GM12801 (cell line): Measurements from ENCODE around the gene C6orf136.

Experiments
- TF ChIP-seq, protein P1 (sequence below): IDR thresholded peaks from one replicate; pipeline ENCODE4 v1.5.1; 2011; ENCODE audit warnings: control low read depth; ENCODE audit not compliant: insufficient read length; ENCODE audit errors: extremely low read depth

C6orf136 gene

GRCh38 chr6:30684386-30685156 lies 37.6 kb downstream of the C6orf136 start:
- TF ChIP-seq, protein P1, sequence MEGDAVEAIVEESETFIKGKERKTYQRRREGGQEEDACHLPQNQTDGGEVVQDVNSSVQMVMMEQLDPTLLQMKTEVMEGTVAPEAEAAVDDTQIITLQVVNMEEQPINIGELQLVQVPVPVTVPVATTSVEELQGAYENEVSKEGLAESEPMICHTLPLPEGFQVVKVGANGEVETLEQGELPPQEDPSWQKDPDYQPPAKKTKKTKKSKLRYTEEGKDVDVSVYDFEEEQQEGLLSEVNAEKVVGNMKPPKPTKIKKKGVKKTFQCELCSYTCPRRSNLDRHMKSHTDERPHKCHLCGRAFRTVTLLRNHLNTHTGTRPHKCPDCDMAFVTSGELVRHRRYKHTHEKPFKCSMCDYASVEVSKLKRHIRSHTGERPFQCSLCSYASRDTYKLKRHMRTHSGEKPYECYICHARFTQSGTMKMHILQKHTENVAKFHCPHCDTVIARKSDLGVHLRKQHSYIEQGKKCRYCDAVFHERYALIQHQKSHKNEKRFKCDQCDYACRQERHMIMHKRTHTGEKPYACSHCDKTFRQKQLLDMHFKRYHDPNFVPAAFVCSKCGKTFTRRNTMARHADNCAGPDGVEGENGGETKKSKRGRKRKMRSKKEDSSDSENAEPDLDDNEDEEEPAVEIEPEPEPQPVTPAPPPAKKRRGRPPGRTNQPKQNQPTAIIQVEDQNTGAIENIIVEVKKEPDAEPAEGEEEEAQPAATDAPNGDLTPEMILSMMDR: no peak

- TF ChIP-seq, protein P1: no peak
Measured at GRCh38 chr6:30685157-30686008, 38.5 kb downstream of the C6orf136 start.

- TF ChIP-seq, protein P1: no peak
Measured at GRCh38 chr6:30686009-30686907, 39.3 kb downstream of the C6orf136 start, which contains the start of gene PPP1R18. PPP1R18 (minus strand) TSS chr6:30686645; CDS start chr6:30686018, 627 bp downstream.

GRCh38 chr6:30686908-30687658 lies 40.1 kb downstream of the C6orf136 start:
- TF ChIP-seq, protein P1: no peak

DNA sequence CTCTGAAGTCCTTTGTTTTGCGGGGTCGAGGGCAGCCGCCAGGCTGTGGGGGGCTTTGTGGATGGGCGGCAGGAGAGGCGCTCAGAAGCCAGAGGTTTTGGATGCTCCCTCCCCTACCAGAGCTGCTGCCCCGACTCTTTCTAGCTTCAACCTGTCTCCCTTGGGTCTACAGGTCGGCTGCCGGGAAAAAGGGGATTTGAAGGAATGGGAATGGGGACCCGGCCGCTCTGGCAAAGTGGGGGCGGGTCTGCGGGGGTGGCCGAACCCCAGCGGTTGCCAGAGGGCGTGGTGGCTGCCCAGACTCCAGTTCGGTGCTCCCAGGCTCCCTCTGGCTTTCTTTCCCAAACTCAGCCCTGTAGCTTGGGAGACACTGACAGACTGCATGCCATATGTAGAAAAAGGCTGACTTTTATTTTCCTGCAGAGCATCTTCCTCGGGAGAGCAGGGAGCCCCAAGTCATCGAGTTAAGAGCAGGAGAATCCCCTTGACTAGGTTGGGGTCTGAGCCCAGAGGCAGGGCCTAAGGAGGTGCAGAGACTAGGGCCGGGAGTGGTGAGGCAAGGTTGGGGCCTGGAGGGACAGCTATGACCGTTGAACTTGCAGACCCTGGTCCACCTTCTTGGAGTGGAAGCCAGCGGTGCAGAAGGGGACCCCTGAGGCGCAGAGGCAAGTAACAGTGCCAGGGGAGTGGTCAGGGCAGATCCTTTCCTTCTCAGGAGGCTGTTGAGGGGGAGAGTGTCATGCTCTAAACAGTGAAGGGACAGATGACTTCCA lies 40.9 kb downstream of the C6orf136 start:
- TF ChIP-seq, protein P1: no peak

GRCh38 chr6:30688569-30688968 lies 41.6 kb downstream of the C6orf136 start:
- TF ChIP-seq, protein P1: no peak
